HepG2 (cell line): ENCODE results near the gene KLK11. TPM values are rescaled to one million over a fixed set of nuclear protein-coding genes. Genes with fewer than 3 reads are reported as not detected.

Experiments
- ATAC-seq: fragments of 200-7000 bp; cut with Tn5 transposase; 3 replicates; pipeline ENCODE4 v1.9.1; 2020; ENCODE audit warnings: mild to moderate bottlenecking, moderate library complexity
- BruUV-seq: library from RNA; stranded (reverse); fragments of 400-500 nt; replicated peaks from 2 replicates; lab custom pipeline; 2021; lab: Mats Ljungman, UMichigan
- CTCF ChIA-PET: fragments of 300-600 bp; formaldehyde crosslinking; extraction: SDS; loops from one replicate; lab custom pipeline; 2021; ENCODE audit warnings: low total read pairs, inconsistent platforms, low intra/inter-chr PET ratio; lab: Yijun Ruan, JAX
- POLR2A ChIA-PET: fragments of 350-600 bp; sonication (Branson Sonifier 250); formaldehyde crosslinking; loops from one replicate; lab custom pipeline; 2020; ENCODE audit warnings: antibody characterized with exemption, inconsistent platforms; lab: Yijun Ruan, JAX
- DNase-seq: peaks from one replicate; pipeline ENCODE4 v3.0.0-alpha.2; 2015; ENCODE audit warnings: low spot score
- FAIRE-seq: peaks from 3 replicates; lab custom pipeline; 2011; peaks lifted over from hg19 to GRCh38; lab: Jason Lieb, UNC
- H2AFZ ChIP-seq: one replicate; pipeline ENCODE4 v1.6.1; 2011; ENCODE audit warnings: low read length, inconsistent platforms
- H3K27ac ChIP-seq: fragments of 300-600 bp; 3 replicates; pipeline ENCODE4 v1.8.0; 2011; ENCODE audit warnings: mixed run types, mild to moderate bottlenecking, mixed read lengths, low read length, inconsistent platforms; ENCODE audit not compliant: insufficient read depth; ENCODE audit errors: extremely low read length
- H3K27me3 ChIP-seq, 2 experiments: fragments of 200-600 bp in 1 of 2; 2 replicates in 1 of 2; 3 replicates in 1 of 2; pipeline versions ENCODE4 v1.6.0 to v1.8.0; 2011; ENCODE audit warnings: low read length in 2 of 2, mild to moderate bottlenecking in 2 of 2, moderate library complexity in 2 of 2, inconsistent platforms in 1 of 2; ENCODE audit not compliant: insufficient read depth in 2 of 2, control insufficient read depth in 1 of 2
- H3K36me3 ChIP-seq, 2 experiments: fragments of 200-600 bp in 1 of 2; replicated peaks in 1 of 2; 2 replicates in 1 of 2; 3 replicates in 1 of 2; pipeline versions ENCODE4 v1.5.1 to v1.8.0; 2011; ENCODE audit warnings: low read length in 2 of 2, inconsistent platforms in 1 of 2; ENCODE audit not compliant: insufficient read depth in 2 of 2, control insufficient read depth in 1 of 2
- H3K4me1 ChIP-seq: 2 replicates; pipeline ENCODE4 v1.5.1; 2012; ENCODE audit warnings: low read length, inconsistent platforms; ENCODE audit not compliant: insufficient read depth
- H3K4me2 ChIP-seq: 2 replicates; pipeline ENCODE4 v1.6.0; 2011; ENCODE audit warnings: low read depth, low read length, inconsistent platforms
- H3K4me3 ChIP-seq, 3 experiments: fragments of 200-600 bp in 1 of 3; sonication (generic), shearing (Covaris generic) in 1 of 3; replicated peaks in 1 of 3; 2 replicates each; pipeline ENCODE4 v1.5.1; 2011 to 2016; ENCODE audit warnings: low read length in 3 of 3, inconsistent platforms in 2 of 3, low read depth in 2 of 3, mild to moderate bottlenecking in 2 of 3, control low read depth in 1 of 3, mixed read lengths in 1 of 3; ENCODE audit not compliant: insufficient read depth in 1 of 3
- H3K79me2 ChIP-seq: one replicate; pipeline ENCODE4 v1.6.1; 2011; ENCODE audit warnings: low read length, inconsistent platforms; ENCODE audit not compliant: insufficient read depth
- H3K9ac ChIP-seq: 2 replicates; pipeline ENCODE4 v1.6.0; 2011; ENCODE audit warnings: mild to moderate bottlenecking, low read depth, low read length, inconsistent platforms; ENCODE audit not compliant: insufficient read depth
- H3K9me3 ChIP-seq: 2 replicates; pipeline ENCODE4 v1.5.1; 2012; ENCODE audit warnings: mild to moderate bottlenecking, low read length
- H4K20me1 ChIP-seq: 2 replicates; pipeline ENCODE4 v1.6.0; 2011; ENCODE audit warnings: inconsistent platforms, mild to moderate bottlenecking, low read length, moderate library complexity; ENCODE audit not compliant: insufficient read depth
- NCOA5 ChIP-seq: sonication (generic); formaldehyde crosslinking; IDR thresholded peaks from 2 replicates; pipeline ENCODE4 v1.4.0; 2020; ENCODE audit warnings: missing genetic modification reagents
- ZBTB8A ChIP-seq: sonication (generic); formaldehyde crosslinking; IDR thresholded peaks from 2 replicates; pipeline ENCODE4 v1.4.0; 2020; ENCODE audit warnings: mild to moderate bottlenecking, low read depth, missing genetic modification reagents, borderline replicate concordance
- ZNF232 ChIP-seq: sonication (generic); formaldehyde crosslinking; IDR thresholded peaks from 2 replicates; pipeline ENCODE4 v1.4.0; 2020; ENCODE audit warnings: missing genetic modification reagents, borderline replicate concordance
- ZNF629 ChIP-seq: sonication (generic); formaldehyde crosslinking; conservative IDR thresholded peaks from 2 replicates; pipeline ENCODE4 v1.5.0; 2020; ENCODE audit warnings: missing genetic modification reagents
- ZNF781 ChIP-seq: sonication (generic); formaldehyde crosslinking; IDR thresholded peaks from 2 replicates; pipeline ENCODE4 v1.5.1; 2020; ENCODE audit warnings: borderline replicate concordance, mild to moderate bottlenecking, missing genetic modification reagents; ENCODE audit errors: not compliant biosample characterization
- WGBS: methylation state at CpG from one replicate; pipeline ENCODE4 v1.1.6; 2017; ENCODE audit warnings: low lambda C conversion rate; 5-methylcytosine and 5-hydroxymethylcytosine counted together
- in situ Hi-C: cut with HindIII; loops from 2 replicates; pipeline ENCODE4 v1.10.0; 2017; ENCODE audit warnings: low pct_unique_long_range_greater_than_20kb; ENCODE audit not compliant: extremely low pct_ligation_motif_present
- intact Hi-C: fragments of 100-400 bp; cut with micrococcal nuclease; formaldehyde crosslinking; loops from one replicate; pipeline ENCODE4 v1.10.0; 2022; ENCODE audit not compliant: unreplicated experiment
- polyA plus RNA-seq, 8 experiments: library from polyadenylated mRNA; depleted of rRNA in 3 of 8; stranded (reverse) in 7 of 8; unstranded in 1 of 8; fragments of >200 nt; fragmentation: Illumina TruSeq in 4 of 8; extraction: Trizol in 4 of 8; gene quantifications; 2 replicates each; pipeline versions ENCODE4 v1.2.1 to v1.2.3, GENCODE V29; 2011 to 2016; ENCODE audit warnings: low read depth in 4 of 8, missing spikeins in 1 of 8, mixed read lengths in 1 of 8; ENCODE audit not compliant: insufficient read depth in 1 of 8
- total RNA-seq, 5 experiments: library from RNA; depleted of rRNA; stranded (reverse); fragments of >200 nt; fragmentation: Illumina TruSeq; extraction: Trizol; gene quantifications; 2 replicates each; pipeline ENCODE4 v1.2.3, GENCODE V29; 2016; ENCODE audit warnings: low read depth in 1 of 5
- TF ChIP-seq, protein P1 (sequence below): sonication (generic); formaldehyde crosslinking; IDR thresholded peaks from 2 replicates; pipeline ENCODE4 v1.8.1; 2022; ENCODE audit warnings: low read depth, mild to moderate bottlenecking, missing genetic modification reagents
- TF ChIP-seq, protein P2 (sequence below), 2 experiments: IDR thresholded peaks; 2 replicates each; pipeline ENCODE4 v1.6.1; 2011 to 2012; ENCODE audit warnings: low read length in 2 of 2, borderline replicate concordance in 1 of 2, low read depth in 1 of 2, mild to moderate bottlenecking in 1 of 2, moderate library complexity in 1 of 2

The KLK11 gene
- total and polyA plus RNA-seq, 2 of the 13 experiments (the other 11 are each of a cell fraction or from before 2014, with no cell fraction given): not detected

- DNase-seq (no peak), FAIRE-seq (no peak), ATAC-seq (no peak)
- no peaks in the 10 kb centered on the region for H3K36me3 ChIP-seq
- H3K27ac ChIP-seq: no peak overlapping the region
- H3K79me2 ChIP-seq: no peaks in the 10 kb centered on the region
- no peaks in the 10 kb centered on the region for H4K20me1 ChIP-seq
- TF ChIP-seq NCOA5 (no peak), ZNF232 (no peak), ZNF629 (CRISPR knock-in tag) (peak; percentile 54; the same call in 1 of the 2 replicates), ZBTB8A (CRISPR knock-in tag) (no peak), ZNF781 (CRISPR knock-in tag) (no peak)
- TF ChIP-seq, protein P1, sequence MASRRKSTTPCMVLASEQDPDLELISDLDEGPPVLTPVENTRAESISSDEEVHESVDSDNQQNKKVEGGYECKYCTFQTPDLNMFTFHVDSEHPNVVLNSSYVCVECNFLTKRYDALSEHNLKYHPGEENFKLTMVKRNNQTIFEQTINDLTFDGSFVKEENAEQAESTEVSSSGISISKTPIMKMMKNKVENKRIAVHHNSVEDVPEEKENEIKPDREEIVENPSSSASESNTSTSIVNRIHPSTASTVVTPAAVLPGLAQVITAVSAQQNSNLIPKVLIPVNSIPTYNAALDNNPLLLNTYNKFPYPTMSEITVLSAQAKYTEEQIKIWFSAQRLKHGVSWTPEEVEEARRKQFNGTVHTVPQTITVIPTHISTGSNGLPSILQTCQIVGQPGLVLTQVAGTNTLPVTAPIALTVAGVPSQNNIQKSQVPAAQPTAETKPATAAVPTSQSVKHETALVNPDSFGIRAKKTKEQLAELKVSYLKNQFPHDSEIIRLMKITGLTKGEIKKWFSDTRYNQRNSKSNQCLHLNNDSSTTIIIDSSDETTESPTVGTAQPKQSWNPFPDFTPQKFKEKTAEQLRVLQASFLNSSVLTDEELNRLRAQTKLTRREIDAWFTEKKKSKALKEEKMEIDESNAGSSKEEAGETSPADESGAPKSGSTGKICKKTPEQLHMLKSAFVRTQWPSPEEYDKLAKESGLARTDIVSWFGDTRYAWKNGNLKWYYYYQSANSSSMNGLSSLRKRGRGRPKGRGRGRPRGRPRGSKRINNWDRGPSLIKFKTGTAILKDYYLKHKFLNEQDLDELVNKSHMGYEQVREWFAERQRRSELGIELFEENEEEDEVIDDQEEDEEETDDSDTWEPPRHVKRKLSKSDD (CRISPR knock-in tag): no peak
- TF ChIP-seq, protein P2, sequence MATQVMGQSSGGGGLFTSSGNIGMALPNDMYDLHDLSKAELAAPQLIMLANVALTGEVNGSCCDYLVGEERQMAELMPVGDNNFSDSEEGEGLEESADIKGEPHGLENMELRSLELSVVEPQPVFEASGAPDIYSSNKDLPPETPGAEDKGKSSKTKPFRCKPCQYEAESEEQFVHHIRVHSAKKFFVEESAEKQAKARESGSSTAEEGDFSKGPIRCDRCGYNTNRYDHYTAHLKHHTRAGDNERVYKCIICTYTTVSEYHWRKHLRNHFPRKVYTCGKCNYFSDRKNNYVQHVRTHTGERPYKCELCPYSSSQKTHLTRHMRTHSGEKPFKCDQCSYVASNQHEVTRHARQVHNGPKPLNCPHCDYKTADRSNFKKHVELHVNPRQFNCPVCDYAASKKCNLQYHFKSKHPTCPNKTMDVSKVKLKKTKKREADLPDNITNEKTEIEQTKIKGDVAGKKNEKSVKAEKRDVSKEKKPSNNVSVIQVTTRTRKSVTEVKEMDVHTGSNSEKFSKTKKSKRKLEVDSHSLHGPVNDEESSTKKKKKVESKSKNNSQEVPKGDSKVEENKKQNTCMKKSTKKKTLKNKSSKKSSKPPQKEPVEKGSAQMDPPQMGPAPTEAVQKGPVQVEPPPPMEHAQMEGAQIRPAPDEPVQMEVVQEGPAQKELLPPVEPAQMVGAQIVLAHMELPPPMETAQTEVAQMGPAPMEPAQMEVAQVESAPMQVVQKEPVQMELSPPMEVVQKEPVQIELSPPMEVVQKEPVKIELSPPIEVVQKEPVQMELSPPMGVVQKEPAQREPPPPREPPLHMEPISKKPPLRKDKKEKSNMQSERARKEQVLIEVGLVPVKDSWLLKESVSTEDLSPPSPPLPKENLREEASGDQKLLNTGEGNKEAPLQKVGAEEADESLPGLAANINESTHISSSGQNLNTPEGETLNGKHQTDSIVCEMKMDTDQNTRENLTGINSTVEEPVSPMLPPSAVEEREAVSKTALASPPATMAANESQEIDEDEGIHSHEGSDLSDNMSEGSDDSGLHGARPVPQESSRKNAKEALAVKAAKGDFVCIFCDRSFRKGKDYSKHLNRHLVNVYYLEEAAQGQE (IDR thresholded peaks at IDR 0.05; ENCODE audit: borderline replicate concordance in 1 of 2, low read depth in 1 of 2, low read length in 2 of 2): no peak
- no peak overlapping the region for H3K4me2 ChIP-seq
- ChIA-PET CTCF (no interaction called here), POLR2A (no interaction called here)
- 2% methylated on average over 4 of the region's 4 CpGs for WGBS
- no peaks in the 10 kb centered on the region for H3K4me1 ChIP-seq
- H3K4me3 ChIP-seq: no peak overlapping the region
- no TSS peak for BruUV-seq
- intact Hi-C loops (no loop called here), in situ Hi-C loops (no loop called here)
- H2AFZ ChIP-seq: no peak overlapping the region
- peaks cover 3 to 11% of the 10 kb centered on the region in 2 experiments; a peak in 4 of 5 replicates for H3K27me3 ChIP-seq
- no peak overlapping the region for H3K9ac ChIP-seq
- no peaks in the 10 kb centered on the region for H3K9me3 ChIP-seq
These were observed 27.7 kb downstream of the KLK11 start for GRCh38 chr19:50998686-50999085.
